Measurements from ENCODE around the gene MCAT.
"Not testable (repeated sequence)": the region's sequence is repeated elsewhere in the genome, so short reads cannot be mapped to it uniquely, and the experiment has no call there.

Gene MCAT

GRCh38 chr22:43118024-43118849 is 25.0 kb downstream of the MCAT start:
- DNase-seq, result no peak

- no peak for DNase-seq
These were observed 26.3 kb downstream of the MCAT start for GRCh38 chr22:43116932-43117331.

GRCh38 chr22:43114958-43115357 is 28.2 kb downstream of the MCAT start:
- no peak for DNase-seq

- DNase-seq, result no peak
These were observed 29.5 kb downstream of the MCAT start for GRCh38 chr22:43113526-43114251.

- DNase-seq, result peak; percentile 31
These were observed 32.1 kb downstream of the MCAT start for GRCh38 chr22:43110927-43111623.

GRCh38 chr22:43110444-43110926 is 32.7 kb downstream of the MCAT start, which contains the start of gene BIK:
BIK (plus strand) TSS chr22:43110750; CDS start chr22:43124023, 13,273 bp downstream.
- DNase-seq, result peak; percentile 33

GRCh38 chr22:43109921-43110443 is 33.2 kb downstream of the MCAT start:
- peak; percentile 8 for DNase-seq

GRCh38 chr22:43109511-43109910 is 33.7 kb downstream of the MCAT start:
- DNase-seq, result no peak

- no peak for DNase-seq
These were observed 36.9 kb downstream of the MCAT start for GRCh38 chr22:43106302-43106701.

- DNase-seq, result not testable (repeated sequence)
These were observed 38.2 kb downstream of the MCAT start for GRCh38 chr22:43104950-43105349.

- DNase-seq, result not testable (repeated sequence)
These were observed 39.1 kb downstream of the MCAT start for GRCh38 chr22:43104056-43104625.

GRCh38 chr22:43101306-43101705 is 41.9 kb downstream of the MCAT start:
- no peak for DNase-seq

- no peak for DNase-seq
These were observed 43.0 kb downstream of the MCAT start for GRCh38 chr22:43100225-43100624.

- no peak for DNase-seq
These were observed 44.1 kb downstream of the MCAT start for GRCh38 chr22:43099095-43099494.

- DNase-seq, result no peak
These were observed 44.8 kb downstream of the MCAT start for GRCh38 chr22:43098356-43098755.

- no peak for DNase-seq
These were observed 46.8 kb downstream of the MCAT start for GRCh38 chr22:43096420-43096819.

GRCh38 chr22:43094551-43094950 is 48.6 kb downstream of the MCAT start:
- no peak for DNase-seq

- DNase-seq, result no peak
These were observed 49.1 kb downstream of the MCAT start for GRCh38 chr22:43094085-43094484.

GRCh38 chr22:43092085-43092484 is 51.1 kb downstream of the MCAT start:
- no peak for DNase-seq

- DNase-seq, result no peak
These were observed 52.9 kb downstream of the MCAT start for GRCh38 chr22:43090130-43090789.

- peak; percentile 68 for DNase-seq
These were observed 54.0 kb downstream of the MCAT start, which contains the start of gene TTLL1 for GRCh38 chr22:43088984-43089717. TTLL1 (minus strand) TSS chr22:43089391; CDS start chr22:43075586, 13,805 bp downstream.
